ENCODE measurements around the gene SCNM1.

- TF ChIP-seq, protein P1, sequence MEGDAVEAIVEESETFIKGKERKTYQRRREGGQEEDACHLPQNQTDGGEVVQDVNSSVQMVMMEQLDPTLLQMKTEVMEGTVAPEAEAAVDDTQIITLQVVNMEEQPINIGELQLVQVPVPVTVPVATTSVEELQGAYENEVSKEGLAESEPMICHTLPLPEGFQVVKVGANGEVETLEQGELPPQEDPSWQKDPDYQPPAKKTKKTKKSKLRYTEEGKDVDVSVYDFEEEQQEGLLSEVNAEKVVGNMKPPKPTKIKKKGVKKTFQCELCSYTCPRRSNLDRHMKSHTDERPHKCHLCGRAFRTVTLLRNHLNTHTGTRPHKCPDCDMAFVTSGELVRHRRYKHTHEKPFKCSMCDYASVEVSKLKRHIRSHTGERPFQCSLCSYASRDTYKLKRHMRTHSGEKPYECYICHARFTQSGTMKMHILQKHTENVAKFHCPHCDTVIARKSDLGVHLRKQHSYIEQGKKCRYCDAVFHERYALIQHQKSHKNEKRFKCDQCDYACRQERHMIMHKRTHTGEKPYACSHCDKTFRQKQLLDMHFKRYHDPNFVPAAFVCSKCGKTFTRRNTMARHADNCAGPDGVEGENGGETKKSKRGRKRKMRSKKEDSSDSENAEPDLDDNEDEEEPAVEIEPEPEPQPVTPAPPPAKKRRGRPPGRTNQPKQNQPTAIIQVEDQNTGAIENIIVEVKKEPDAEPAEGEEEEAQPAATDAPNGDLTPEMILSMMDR (IDR thresholded peaks at IDR 0.05): no peak
- no peak for TF ChIP-seq POLR2A (IDR thresholded peaks at IDR 0.05)
Observed at GRCh38 chr1:151210830-151211229, 44.9 kb downstream of the SCNM1 start.

All from right lobe of liver (tissue), 4 donors.